CD4-positive, alpha-beta T cell treated with Interleukin-6 for 4 hours (primary cell): ENCODE results near the gene OTX1.
"Not testable (repeated sequence)": the region's sequence is repeated elsewhere in the genome, so short reads cannot be mapped to it uniquely, and the experiment has no call there.

ENCODE experiments used
- DNase-seq: peaks from one replicate; pipeline ENCODE4 v3.0.0-alpha.2; 2020; ENCODE audit warnings: mixed read lengths

OTX1 gene

DNA sequence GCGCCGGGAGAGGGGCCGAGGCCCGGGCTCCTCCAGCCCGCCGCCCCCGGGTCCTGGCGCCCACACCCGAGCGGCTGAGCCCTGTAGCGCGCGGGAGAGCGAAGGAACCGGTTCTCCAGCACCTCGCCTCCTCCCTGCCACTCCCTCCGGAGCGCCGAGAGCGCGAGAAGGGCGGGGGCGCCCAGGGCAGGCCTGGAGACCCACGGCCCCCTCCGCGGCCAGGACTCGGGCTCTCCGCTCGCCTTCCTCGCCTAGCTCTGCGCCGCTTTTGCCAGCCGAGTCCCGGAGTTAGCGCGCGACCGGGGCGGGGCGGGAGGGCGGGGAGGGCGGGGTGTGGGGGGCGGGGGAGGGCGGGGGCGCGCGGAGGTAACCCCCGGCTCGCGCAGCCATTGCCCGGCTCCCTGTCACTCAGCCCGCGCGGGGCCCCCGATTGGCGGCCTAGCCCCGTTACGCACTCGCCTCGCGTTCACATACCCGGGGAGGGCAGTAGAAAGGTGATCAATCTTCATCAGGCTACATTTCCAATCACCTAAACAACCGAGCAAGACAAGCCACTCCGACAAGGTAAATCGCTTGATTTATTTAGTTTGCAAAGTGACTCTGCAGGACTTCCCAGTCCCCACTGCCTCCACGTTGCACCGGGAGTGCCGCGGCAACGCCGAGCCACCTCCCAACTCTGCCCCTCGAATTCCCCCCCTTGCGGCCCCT, at the start of gene OTX1:
OTX1 (plus strand) TSS at position 497 of the 708 bp plus-strand sequence. CDS start 2,161 bp downstream, outside the sequence.
- DNase-seq, result peak; percentile 30

DNA sequence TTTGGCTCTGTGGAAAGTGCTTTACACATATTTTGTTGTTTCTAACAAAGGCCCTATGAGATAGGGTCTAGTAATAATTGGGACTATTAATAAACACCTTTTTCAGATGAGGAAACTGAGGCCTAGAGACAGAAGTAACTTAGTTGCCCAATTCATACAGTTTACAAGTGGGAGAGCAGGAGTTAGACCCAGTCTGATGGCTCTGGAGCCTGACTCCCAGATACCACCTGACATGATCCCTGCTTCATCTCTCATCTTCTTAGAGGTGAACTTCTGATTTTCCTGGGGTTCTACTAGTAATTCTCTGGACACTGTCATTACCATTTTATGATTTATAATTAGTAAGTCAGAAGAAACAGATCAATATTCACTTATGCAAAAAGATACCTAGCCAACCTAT, 49.1 kb upstream of the OTX1 start:
- no peak for DNase-seq

DNA sequence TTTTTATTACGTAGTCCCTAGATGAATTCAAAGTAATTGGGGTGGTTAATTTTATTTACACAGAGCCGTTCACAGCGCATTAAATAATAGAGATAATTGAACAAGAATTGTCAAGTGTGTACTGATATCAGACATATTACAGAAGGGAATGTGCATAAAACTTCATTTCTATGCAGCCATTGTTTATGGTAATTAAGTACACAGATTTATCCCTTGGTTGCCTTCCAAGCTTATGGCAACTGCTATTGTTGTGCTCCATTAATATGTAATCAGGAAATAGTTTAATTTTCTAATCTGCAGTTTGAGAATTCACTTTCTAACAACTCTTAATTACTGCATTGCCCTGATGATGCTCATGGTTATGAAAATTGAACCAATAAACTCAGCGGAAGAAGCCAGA, 47.3 kb upstream of the OTX1 start:
- no peak for DNase-seq

DNA sequence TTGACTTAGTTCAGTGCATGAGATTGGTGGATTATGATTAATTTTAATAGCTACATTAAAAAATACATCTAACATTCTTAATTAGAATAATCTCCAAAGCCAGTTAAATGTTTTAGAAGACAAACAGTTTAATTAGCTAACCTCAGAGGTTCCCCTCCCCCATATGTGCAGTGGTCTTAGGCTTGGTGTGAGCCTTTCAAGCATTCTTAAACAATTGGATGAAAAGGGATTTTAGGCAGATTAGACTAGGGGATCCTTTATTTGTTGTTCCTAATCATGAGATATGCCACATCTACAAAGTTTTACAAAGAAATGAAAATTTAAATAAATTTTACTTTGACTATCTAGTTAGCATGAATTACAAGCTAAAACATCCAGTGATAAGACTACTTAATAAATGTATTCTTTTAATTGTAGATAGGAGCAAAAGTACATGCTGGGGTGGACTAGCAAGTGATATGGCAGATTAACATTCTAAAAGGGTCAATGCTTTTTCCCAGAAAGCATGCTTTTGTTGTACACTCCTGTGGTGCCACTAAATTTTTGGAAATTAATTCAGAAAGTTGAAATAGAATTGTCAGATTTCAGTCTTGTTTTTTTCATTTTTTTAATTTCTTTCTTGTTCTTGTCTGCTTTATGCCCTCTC, 42.7 kb upstream of the OTX1 start:
- no peak for DNase-seq

DNA sequence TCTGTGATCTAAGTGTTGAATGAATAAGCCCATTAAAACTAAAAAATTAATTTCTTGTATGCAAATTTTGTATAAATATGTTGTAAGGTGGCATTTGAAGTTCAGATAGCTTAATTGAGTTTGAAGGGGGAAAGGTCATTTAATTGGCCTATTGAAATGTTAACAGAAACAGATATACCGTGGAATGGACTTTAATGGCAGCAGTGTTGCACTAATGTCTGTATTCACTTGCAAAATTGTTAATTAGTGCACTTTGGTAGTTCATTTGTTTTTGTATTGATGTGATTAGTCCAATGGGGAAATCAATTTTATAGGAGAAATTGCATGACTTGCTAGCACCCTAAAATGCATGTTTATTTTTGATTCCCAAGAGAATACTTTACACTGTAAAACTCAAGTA, 41.8 kb upstream of the OTX1 start:
- DNase-seq, result no peak

DNA sequence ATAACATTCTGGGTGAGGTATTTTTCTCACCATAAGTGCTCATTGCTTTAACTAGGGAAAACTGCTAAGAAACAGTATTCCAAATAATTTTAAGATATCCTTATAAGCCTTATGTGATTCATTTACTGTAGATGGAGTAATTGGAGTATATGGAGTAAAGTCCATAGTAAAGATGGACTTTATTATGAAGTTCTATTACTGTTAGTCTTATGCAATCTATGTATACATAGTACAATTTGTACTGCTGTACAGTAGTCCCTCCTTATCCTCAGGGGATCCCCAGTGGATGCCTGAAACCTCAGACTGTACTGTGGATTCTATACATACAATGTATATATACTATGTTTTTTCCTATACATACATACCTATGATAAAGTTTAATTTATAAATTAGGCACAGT, 41.1 kb upstream of the OTX1 start:
- no peak for DNase-seq

DNA sequence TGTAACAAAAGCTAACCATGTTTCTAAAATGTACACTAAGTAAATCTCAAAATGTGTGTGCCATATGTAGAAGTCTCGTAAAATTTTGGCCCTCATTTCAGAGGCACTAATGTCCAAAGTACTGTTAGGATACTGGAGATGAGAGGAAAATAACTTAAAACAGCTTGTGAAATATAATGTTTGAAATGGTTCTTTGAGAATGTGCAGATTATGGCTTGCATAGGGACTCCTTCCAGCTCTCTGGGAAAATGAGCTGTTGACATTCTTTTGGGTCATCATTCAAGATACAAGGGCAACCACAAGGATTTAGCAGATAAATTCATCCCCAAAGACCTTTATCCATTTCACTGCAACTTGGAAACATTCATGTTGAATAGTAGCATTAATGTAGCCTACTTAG, 38.1 kb upstream of the OTX1 start:
- DNase-seq, result no peak

DNA sequence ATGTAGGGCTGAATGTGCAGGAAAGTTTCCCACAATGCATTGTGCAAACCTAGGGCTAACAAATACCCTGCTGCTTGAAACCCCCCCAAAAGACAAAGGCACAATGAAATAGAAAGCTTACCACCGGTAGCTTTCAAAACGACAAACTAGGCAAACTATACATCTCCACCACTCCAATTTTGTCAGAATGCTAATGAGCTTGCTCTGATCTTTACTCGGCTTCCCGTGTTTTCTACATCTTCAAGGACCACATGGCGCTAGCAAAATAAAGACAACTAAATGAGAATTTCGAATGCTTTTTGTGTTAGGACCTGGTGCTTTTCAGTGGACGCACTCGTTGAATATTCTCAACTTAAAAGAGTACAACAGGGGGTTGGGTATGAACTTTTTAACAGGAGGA, 37.2 kb upstream of the OTX1 start:
- DNase-seq, result no peak

DNA sequence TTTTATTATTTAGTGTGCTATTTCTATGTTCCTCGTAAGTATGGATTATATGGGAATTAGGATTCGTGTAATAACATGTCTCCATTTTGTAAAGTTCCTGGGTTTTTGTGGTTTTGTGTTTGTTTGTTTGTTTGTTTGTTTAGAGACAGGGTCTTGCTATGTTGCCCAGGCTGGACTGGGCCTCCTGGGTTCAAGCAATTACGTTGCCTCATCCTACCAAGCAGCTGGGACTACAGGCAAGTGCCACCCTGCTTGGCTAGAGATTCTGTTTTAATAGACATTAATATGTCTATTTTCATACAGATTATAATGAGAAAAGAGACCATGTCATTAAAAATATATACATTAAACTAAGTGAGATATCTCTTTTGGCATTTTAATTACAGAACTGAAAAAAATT, 35.2 kb upstream of the OTX1 start:
- no peak for DNase-seq

DNA sequence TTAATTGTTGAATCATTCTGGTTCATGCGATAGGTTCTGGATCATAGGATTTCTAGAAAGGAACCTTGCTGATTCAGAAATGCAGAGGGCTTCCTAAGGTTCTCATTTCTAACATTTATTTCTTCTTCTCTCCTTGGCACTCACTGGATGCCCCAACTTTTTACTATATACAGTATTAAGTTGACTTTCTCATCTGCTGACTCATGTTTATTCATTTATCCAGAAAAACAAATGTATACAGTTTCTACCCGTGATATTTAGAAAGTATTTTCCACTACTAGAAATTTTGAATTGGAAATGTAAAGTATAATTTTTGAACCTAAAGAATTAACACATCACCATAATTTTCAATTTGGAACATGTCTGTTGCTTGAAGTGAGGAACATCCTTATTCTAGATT, 32.2 kb upstream of the OTX1 start:
- DNase-seq, result no peak

DNA sequence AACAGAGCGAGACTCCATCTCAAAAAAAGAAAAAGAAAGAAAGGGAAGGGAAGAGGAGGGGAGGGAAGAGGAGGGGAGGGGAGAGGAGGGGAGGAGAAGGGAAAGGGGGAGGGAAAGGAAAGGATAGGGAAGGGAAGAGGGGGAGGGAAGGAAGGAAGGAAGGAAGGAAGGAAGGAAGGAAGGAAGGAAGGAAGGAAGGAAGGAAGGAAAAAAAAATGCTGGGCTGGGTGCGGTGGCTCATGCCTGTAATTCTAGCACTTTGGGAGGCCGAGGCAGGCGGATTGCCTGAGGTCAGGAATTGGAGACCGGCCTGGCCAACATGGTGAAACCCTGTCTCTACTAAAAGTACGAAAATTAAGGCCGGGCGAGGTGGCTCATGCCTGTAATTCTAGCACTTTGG, 30.9 kb upstream of the OTX1 start:
- DNase-seq, result not testable (repeated sequence)

DNA sequence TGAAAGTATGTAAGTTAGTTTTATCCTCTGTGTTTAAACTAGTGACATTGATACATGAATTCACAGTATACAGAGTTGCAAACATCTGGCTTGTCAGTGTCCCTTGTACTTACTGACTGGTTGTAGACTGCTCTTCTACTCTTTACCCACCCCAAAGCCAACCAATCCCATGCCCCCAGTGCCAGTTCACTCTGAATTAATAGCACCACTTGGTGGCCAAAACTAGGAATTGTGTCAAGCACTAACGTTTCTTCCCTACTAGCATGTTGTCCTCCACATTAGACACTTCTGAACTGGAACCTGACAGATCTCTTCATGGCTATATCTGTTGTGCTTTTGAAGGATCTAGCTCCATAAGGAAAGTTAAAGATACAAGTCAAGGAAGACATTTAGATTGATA, 27.2 kb upstream of the OTX1 start:
- DNase-seq, result no peak

DNA sequence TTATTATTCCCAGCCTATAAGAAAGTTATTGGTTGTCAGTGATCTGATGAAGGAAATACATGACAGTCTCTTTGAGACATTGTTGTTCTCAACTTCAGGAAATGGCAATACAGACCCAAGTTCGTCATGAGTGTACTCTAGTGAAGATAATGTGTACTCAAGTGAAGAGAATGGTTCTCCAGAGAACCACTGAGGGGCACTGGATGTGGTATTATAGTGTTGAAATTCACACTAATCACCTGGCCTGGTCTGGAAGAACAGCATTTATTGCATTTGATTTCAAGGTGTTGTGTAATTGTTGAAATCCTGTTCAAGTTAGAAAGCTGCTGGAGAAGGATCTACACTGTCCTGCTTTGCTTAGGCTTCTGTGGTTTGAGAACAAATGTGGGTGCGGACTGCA, 23.4 kb upstream of the OTX1 start:
- DNase-seq, result no peak

DNA sequence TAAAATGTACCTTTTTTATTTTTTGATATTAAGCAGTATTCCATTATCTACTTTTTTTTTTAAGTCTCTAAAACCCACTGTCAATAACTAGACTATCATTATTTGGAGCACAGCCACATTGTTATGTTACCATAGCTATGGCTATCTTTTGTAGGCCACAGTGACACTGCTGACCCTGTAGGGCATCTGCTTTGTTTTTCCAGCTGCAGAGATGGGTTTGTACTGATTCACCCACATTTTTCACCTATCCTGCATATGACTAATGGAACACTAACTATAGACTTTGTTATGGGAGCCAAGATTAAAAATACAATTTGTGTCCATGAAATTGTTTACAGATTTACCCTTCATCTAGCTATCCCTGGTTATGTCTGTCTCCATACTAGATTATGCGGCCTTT, 21.6 kb upstream of the OTX1 start:
- no peak for DNase-seq

DNA sequence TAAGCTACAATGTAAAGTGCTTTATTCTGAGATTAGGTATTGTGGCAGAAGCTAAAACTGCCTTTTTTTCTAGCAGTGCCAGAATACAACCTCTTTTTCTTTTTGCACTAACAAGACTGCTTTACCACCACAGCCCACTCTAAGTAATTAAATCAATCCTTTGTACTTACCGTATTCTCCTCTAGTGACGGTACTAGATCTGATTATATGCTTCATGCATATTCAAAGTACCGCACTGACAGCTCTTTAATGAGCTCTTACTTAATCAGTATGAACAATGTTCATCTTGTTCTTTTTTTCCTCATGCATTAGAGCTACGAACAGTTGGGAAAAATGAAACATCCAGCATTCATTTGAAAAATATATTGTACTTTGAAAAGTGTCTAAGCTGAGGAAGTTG, 16.1 kb upstream of the OTX1 start:
- DNase-seq, result no peak

DNA sequence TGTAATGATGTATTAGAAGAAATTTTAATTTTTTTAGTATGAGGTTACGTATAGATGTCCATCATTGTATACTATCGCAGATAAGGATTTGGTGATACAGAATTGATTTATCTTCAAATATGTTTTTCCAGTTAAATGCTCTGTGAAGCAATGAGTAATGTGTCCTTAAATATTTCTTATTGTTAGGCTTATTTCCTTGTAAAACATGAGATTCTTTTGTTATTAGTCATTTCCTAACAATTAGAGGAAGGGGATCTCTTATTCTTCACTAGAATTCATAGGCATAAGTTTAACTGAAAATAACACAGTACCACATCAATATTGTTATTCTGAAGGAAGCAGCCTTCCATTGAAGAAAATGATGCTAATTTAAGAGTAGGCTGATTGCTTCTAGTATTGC, 15.5 kb upstream of the OTX1 start:
- DNase-seq, result no peak

DNA sequence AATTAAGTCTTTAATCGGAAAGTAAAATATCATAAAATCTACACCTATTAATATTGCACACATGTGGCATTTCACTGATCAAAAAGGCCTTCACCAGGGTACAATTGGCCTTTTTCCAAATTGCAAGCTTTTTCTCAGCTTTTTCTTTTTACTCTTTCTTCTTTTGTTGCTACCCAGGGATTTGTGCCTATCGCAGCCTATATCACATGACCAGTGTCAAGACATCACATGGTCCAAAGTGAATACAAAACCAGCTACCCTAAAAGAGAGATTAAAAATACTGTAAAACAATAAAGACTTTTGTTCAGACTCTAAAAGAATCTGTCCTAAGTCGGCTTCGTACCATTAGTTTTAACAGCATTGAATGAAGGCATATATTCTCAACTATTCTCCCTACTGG, 15.0 kb upstream of the OTX1 start:
- DNase-seq, result no peak

DNA sequence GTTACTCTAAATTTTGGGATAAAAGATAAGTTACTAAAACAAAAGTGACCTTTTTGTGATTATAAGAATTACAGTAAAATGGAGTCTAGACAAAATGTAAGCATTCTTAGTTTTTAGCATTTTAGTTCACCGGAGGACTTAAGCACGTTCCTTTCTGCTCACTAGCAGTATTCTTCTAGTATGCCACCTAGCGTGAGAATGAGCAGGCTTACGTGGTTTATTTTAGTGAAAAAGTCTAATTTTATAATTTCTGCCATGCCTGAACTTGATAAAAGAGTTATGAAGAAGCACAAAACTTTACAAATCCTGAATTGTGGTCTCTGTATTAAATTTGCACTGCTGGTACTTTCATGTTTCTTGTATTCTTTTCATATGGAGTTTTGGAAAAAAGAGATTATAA, 12.6 kb upstream of the OTX1 start:
- no peak for DNase-seq

DNA sequence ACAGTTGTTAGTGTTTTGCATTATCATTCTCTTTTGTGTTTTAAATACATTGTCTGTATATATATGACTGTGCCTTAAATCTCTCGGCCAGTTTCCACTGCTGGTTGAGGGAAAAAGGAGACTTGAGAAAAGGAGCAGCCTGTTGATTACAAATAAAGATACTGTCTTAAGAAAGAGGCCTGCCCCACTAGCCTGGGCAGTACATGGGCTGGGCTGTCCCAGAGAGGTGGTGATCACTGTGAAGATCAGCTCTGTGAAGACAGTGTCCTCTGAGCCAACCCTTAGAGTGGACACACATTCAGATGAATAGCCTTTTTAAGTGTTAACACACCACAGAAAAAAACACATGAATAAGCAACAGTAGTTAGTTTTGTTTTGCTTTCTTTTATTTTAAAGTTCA, 10.0 kb upstream of the OTX1 start:
- DNase-seq, result no peak

DNA sequence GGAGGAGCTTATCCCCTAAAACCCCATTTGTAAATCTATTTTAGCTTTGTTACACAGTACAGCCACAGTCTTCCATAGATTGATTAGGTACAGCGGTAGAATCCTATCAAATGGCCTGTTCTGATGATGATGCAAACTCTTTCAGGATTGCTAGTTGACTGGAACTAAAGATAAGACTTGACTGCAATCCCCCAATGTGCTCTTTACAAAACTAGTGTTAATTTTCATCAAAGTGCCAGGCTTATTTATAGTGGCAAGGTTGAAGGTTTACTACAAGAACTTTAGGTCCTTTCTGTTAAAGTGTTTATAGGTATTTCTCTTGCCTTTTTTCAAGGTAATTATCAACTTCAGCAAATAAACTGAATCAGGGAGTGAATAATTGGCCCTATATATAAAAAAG, 9.0 kb upstream of the OTX1 start:
- no peak for DNase-seq

DNA sequence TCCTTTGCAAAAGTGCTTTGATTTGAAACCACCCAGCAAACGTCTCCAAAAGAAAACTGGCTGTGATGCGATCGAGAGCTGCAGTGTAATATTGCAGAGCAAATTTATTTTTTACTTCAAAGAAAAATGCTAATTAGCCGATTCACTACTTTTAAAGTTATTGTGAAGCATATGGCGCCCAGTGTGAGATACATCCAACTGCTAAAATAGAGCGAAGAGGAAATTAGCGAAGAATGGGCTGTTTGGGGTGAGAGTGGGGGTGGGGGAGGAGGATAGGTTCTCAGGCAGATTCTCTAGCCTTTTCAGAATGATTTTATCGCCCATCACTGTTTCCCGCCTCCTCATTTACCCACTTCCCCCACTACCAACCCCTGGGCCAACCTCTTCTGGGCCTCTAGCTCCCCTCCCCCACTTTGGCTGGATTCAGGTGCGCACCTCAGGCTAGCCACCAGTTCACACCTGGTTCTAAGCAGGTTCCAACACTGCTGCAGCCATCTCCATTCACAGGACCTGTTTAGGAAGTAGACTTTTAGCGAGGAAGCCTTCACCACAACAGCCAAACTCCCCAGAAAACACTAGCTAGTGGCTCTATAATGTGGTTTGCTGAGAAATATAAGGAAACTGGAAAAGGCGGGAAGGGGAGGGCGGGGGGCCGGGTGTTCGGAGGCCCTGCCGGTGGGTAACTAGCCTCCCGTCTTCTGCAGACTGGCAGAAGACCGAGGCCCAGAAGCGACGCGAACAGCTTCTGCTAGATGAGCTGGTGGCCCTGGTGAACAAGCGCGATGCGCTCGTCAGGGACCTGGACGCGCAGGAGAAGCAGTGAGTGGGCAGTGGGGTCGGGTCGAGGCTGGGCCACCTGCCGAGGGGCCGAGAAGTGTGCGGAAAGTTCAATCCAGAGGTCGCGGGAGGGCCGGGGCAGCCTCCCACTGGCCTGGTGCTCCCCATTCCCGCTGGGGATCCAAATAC, 6.0 kb upstream of the OTX1 start:
- DNase-seq, result no peak

DNA sequence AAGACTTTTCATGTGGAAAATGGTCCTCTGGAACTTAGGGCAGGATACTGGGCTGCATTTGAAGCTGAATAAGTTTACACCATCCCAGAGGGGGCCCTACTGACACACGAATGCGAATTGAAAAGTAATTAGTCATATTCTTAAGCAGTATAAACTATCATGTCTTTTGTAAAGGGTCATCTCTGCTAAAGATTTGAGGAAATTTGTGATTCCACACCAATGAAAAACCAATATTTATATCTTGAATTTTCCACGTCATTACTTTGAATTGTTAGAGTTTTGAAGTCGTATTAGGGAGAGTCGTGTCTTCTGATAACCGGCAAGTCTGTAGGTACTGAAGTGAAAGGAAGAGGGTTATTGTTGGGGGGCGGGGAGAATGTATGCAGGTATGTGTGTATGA, 4.1 kb upstream of the OTX1 start:
- DNase-seq, result no peak

DNA sequence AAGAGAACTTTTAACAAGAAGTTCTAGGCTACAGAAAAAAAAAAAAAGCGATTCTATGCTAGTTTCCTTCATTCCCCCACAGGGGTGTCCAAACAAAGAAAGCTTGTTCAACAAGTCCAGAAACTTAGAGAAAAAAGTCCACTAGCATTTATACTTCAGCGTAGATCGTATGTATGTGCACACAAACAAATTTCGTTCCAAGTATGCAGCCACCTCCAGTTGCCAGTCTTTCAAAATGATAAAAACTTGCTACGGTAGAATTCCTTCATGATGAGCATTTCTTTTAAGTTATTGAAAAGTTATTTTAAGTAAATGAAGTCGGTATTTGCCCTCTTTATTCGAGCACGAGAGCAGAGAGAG, 3.7 kb upstream of the OTX1 start:
- DNase-seq, result no peak
